ENCODE measurements around the gene GNAI2. TPM values are rescaled to one million over a fixed set of nuclear protein-coding genes. Genes with fewer than 3 reads are reported as not detected.
A peak's percentile ranks its signal among the peaks of the same experiment; 100 is the strongest.

GNAI2 gene
- total and polyA plus RNA-seq, 2 donors from 2014 or later: 141 to 245 TPM

GRCh38 chr3:50299929-50300680 is 64.1 kb downstream of the GNAI2 start:
- H3K36me3 ChIP-seq (ENCODE audit: control insufficient read depth in 2 of 3, insufficient read depth in 3 of 3, low read length in 3 of 3): peaks cover 0 to 6% (median 3%) of the 10 kb centered on the region in 3 donors
- H3K4me1 ChIP-seq (ENCODE audit: control insufficient read depth in 2 of 3, insufficient read depth in 2 of 3, low read depth in 1 of 3, low read length in 3 of 3): peaks cover 4 to 38% (median 18%) of the 10 kb centered on the region in 3 donors
- FAIRE-seq (no peak), DNase-seq (no peak)
- intact Hi-C loops (cut with DNase I): no loop called here
- peak overlapping the region; percentile 80 to 93 for H3K27ac ChIP-seq (ENCODE audit: low read depth in 2 of 2, low read length in 2 of 2)
- H3K4me3 ChIP-seq (ENCODE audit: low read length in 3 of 3): peak overlapping the region; percentile 50 to 68 (median 67)
- no peaks in the 10 kb centered on the region for H3K9me3 ChIP-seq (ENCODE audit: control insufficient read depth in 2 of 3, insufficient read depth in 1 of 3, low read length in 3 of 3)
- H3K27me3 ChIP-seq (ENCODE audit: control insufficient read depth, insufficient read depth, low read length): no peaks in the 10 kb centered on the region
- no peak for TF ChIP-seq CTCF (IDR thresholded peaks at IDR 0.05; ENCODE audit: borderline replicate concordance, extremely low read depth, insufficient read depth)
- peak overlapping the region; percentile 0 to 64 (median 30) for H3K9ac ChIP-seq (ENCODE audit: low read length in 3 of 3)

DNA sequence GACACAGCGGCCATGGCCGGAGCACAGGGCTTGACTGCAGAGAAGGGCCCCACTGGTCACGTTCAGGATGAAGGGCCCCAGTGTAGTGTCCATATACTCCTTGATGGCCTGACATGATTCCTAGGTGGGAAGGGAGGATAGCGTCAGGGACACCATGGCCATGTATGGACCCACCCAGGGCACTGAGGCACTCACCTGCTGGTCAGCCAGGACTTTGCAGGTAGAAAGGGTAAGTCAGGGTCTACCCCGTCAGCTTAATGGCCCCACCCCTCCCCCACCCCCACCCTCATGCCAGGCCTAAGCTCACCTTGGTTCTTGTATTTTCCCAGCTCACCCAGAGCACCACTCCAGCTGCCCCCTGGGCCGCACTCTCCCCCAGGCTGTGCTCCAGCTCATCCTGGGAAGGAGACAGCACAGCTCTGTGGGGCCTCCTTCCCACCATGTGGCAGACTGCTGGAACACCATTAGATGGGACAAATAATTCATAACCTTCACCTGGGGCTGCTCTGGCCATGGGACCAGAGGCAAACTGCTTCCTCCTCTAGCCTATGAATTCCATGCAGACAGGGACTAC is 64.8 kb downstream of the GNAI2 start:
- H3K27ac ChIP-seq (ENCODE audit: low read depth in 2 of 2, low read length in 2 of 2): peak overlapping the region; percentile 80 to 93
- H3K4me3 ChIP-seq (ENCODE audit: low read length in 3 of 3): no peak overlapping the region
- peak in 1 of 5 donors; percentile 74 for DNase-seq
- intact Hi-C loops (cut with DNase I): no loop called here
- H3K9ac ChIP-seq (ENCODE audit: low read length in 3 of 3): peak overlapping the region in 1 of 3 donors; percentile 64
- no peaks in the 10 kb centered on the region for H3K9me3 ChIP-seq (ENCODE audit: control insufficient read depth in 2 of 3, insufficient read depth in 1 of 3, low read length in 3 of 3)
- no peaks in the 10 kb centered on the region for H3K27me3 ChIP-seq (ENCODE audit: control insufficient read depth, insufficient read depth, low read length)
- TF ChIP-seq CTCF (IDR thresholded peaks at IDR 0.05; ENCODE audit: borderline replicate concordance, extremely low read depth, insufficient read depth): no peak
- H3K36me3 ChIP-seq (ENCODE audit: control insufficient read depth in 2 of 3, insufficient read depth in 3 of 3, low read length in 3 of 3): peaks cover 0 to 6% (median 3%) of the 10 kb centered on the region in 3 donors
- no peak for FAIRE-seq
- peaks cover 4 to 38% (median 18%) of the 10 kb centered on the region in 3 donors for H3K4me1 ChIP-seq (ENCODE audit: control insufficient read depth in 2 of 3, insufficient read depth in 2 of 3, low read depth in 1 of 3, low read length in 3 of 3)

GRCh38 chr3:50302095-50303012 is 66.3 kb downstream of the GNAI2 start:
- intact Hi-C loops (cut with DNase I): no loop called here
- no peaks in the 10 kb centered on the region for H3K27me3 ChIP-seq (ENCODE audit: control insufficient read depth, insufficient read depth, low read length)
- H3K27ac ChIP-seq (ENCODE audit: low read depth in 2 of 2, low read length in 2 of 2): peak overlapping the region; percentile 92 to 96
- H3K9ac ChIP-seq (ENCODE audit: low read length in 3 of 3): peak overlapping the region in 2 of 3 donors; percentile 65 to 89
- H3K9me3 ChIP-seq (ENCODE audit: control insufficient read depth in 2 of 3, insufficient read depth in 1 of 3, low read length in 3 of 3): no peaks in the 10 kb centered on the region
- TF ChIP-seq CTCF (IDR thresholded peaks at IDR 0.05; ENCODE audit: borderline replicate concordance, extremely low read depth, insufficient read depth): no peak
- DNase-seq (peak in 1 of 5 donors; percentile 56), FAIRE-seq (no peak)
- peaks cover 4 to 38% (median 18%) of the 10 kb centered on the region in 3 donors for H3K4me1 ChIP-seq (ENCODE audit: control insufficient read depth in 2 of 3, insufficient read depth in 2 of 3, low read depth in 1 of 3, low read length in 3 of 3)
- peak overlapping the region in 2 of 3 donors; percentile 49 to 79 for H3K4me3 ChIP-seq (ENCODE audit: low read length in 3 of 3)
- peaks cover 0 to 6% (median 3%) of the 10 kb centered on the region in 3 donors for H3K36me3 ChIP-seq (ENCODE audit: control insufficient read depth in 2 of 3, insufficient read depth in 3 of 3, low read length in 3 of 3)

Data from kidney (tissue), 14 donors.